Breast epithelium (tissue), 3 donors: Measurements from ENCODE around the gene NPRL2.

Experiments used
- CTCF ChIP-seq, 3 donors: fragments of 450-650 bp; IDR thresholded peaks; one replicate each; pipeline ENCODE4 v1.5.1; 2016 to 2017; ENCODE audit warnings: antibody characterized with exemption in 3 of 3, mild to moderate bottlenecking in 3 of 3, moderate library complexity in 3 of 3
- POLR2A ChIP-seq: fragments of 450-650 bp; IDR thresholded peaks from one replicate; pipeline ENCODE4 v1.6.1; 2016; ENCODE audit warnings: antibody characterized with exemption, mild to moderate bottlenecking, moderate library complexity
- POLR2AphosphoS5 ChIP-seq, 3 donors: sonication (generic); formaldehyde crosslinking; IDR thresholded peaks; one replicate each; pipeline ENCODE4 v1.6.1; 2017; ENCODE audit warnings: antibody characterized with exemption in 3 of 3

DNA sequence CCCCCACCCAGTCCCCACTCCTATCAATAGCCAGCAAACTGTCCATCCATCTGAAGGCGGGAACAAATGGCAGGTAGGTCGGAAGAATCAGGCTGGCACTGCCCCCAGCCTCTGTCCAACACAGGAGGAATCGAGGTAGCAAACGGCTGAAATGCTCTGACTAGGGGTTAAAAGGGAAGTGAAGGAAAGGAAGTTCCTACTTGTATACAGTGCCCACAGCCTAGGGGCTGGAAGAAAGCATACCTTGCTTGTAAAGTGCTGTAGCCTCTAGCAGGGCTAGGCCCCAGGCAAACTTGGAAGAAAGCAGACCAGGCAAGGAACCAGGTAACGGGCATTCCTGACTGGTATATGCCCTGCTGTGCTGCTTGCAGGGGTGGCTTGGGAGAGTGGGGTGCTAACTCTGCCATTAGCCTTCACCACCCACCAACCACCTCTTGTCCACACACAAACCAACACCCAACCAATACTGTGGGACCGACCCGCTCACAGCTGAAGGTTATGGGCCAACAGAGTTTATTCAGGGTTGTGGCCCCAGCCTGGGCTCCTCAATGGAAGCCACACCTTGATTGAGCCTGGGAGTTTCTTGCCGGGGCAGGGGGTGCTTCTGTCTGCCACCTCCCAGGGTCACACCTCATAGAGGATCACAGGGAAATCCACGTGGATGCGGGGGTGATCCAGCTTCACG is 24.9 kb downstream of the NPRL2 start:
- TF ChIP-seq CTCF (IDR thresholded peaks at IDR 0.05) (no peak), POLR2AphosphoS5 (IDR thresholded peaks at IDR 0.05) (no peak), POLR2A (no peak)
